K562 (cell line): ENCODE measurements around the gene ZNF581. TPM values are rescaled to one million over a fixed set of nuclear protein-coding genes. Genes with fewer than 3 reads are reported as not detected.

Source experiments
- HMG20A ChIP-seq: fragments of 450-650 bp; formaldehyde crosslinking; conservative IDR thresholded peaks from 2 replicates; pipeline ENCODE4 v1.4.0; 2020; ENCODE audit warnings: mild to moderate bottlenecking, mixed read lengths
- RBM39 ChIP-seq: fragments of 200-400 bp; formaldehyde crosslinking; optimal IDR thresholded peaks from 2 replicates; pipeline ENCODE3; 2018; ENCODE audit warnings: low read depth, low read length
- ZNF407 ChIP-seq: fragments of 450-650 bp; IDR thresholded peaks from 2 replicates; pipeline ENCODE4 v1.6.1; 2016; ENCODE audit warnings: low read depth
- ZNF551 ChIP-seq: fragments of 250-450 bp; sonication (Bioruptor Pico); IDR thresholded peaks from 2 replicates; pipeline ENCODE4 v1.5.0; 2021; ENCODE audit warnings: mild to moderate bottlenecking, moderate library complexity
- ZNF592 ChIP-seq: fragments of 450-650 bp; IDR thresholded peaks from 2 replicates; pipeline ENCODE4 v1.6.1; 2017; ENCODE audit warnings: antibody characterized with exemption, mild to moderate bottlenecking
- polyA plus RNA-seq, 8 experiments: library from polyadenylated mRNA; depleted of rRNA in 4 of 8; stranded (reverse) in 5 of 8; unstranded in 3 of 8; fragments of >200 nt; fragmentation: Nextera tagmentation in 2 of 8; fragmentation: Illumina TruSeq in 1 of 8; extraction: Ambion mirVana in 2 of 8; extraction: Trizol in 1 of 8; gene quantifications; 2 replicates each; pipeline versions ENCODE4 v1.2.1 to v1.2.3, GENCODE V29; 2011 to 2014; ENCODE audit warnings: inconsistent platforms in 1 of 8, missing spikeins in 1 of 8
- total RNA-seq, 7 experiments: library from RNA; depleted of rRNA in 6 of 7; stranded (reverse); fragments of >200 nt in 6 of 7; fragmentation: Illumina TruSeq in 2 of 7; extraction: Trizol in 2 of 7; gene quantifications; 2 replicates each; pipeline versions ENCODE4 v1.2.1 to v1.2.3, GENCODE V29; 2011 to 2021; ENCODE audit warnings: low replicate concordance in 1 of 7
- TF ChIP-seq, protein P1 (sequence below): IDR thresholded peaks from 2 replicates; pipeline ENCODE4 v1.6.1; 2012; ENCODE audit warnings: low read depth, low read length, improper control_type of control experiment, borderline replicate concordance
- TF ChIP-seq, protein P2 (sequence below): IDR thresholded peaks from 2 replicates; pipeline ENCODE4 v1.6.1; 2011; ENCODE audit warnings: borderline replicate concordance, low read depth, mild to moderate bottlenecking, moderate library complexity, low read length; ENCODE audit not compliant: insufficient read depth, poor library complexity, severe bottlenecking

The ZNF581 gene
- total and polyA plus RNA-seq, 9 of the 15 experiments (the other 6 are each of a cell fraction or from before 2014, with no cell fraction given), result 2.4 to 39.4 (median 15.4) TPM

GRCh38 chr19:55605637-55606470, 37.6 kb upstream of the ZNF581 start, which contains the start of gene ZNF865 (continued):
- TF ChIP-seq, protein P1, sequence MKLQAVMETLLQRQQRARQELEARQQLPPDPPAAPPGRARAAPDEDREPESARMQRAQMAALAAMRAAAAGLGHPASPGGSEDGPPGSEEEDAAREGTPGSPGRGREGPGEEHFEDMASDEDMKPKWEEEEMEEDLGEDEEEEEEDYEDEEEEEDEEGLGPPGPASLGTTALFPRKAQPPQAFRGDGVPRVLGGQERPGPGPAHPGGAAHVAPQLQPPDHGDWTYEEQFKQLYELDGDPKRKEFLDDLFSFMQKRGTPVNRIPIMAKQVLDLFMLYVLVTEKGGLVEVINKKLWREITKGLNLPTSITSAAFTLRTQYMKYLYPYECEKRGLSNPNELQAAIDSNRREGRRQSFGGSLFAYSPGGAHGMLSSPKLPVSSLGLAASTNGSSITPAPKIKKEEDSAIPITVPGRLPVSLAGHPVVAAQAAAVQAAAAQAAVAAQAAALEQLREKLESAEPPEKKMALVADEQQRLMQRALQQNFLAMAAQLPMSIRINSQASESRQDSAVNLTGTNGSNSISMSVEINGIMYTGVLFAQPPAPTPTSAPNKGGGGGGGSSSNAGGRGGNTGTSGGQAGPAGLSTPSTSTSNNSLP, result no peak
- TF ChIP-seq, protein P2, sequence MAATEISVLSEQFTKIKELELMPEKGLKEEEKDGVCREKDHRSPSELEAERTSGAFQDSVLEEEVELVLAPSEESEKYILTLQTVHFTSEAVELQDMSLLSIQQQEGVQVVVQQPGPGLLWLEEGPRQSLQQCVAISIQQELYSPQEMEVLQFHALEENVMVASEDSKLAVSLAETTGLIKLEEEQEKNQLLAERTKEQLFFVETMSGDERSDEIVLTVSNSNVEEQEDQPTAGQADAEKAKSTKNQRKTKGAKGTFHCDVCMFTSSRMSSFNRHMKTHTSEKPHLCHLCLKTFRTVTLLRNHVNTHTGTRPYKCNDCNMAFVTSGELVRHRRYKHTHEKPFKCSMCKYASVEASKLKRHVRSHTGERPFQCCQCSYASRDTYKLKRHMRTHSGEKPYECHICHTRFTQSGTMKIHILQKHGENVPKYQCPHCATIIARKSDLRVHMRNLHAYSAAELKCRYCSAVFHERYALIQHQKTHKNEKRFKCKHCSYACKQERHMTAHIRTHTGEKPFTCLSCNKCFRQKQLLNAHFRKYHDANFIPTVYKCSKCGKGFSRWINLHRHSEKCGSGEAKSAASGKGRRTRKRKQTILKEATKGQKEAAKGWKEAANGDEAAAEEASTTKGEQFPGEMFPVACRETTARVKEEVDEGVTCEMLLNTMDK, result peak; percentile 24
- TF ChIP-seq ZNF551 (CRISPR knock-in tag), result no peak
- no peak for TF ChIP-seq HMG20A
- no peak for TF ChIP-seq ZNF407
- TF ChIP-seq RBM39, result peak; percentile 27
- TF ChIP-seq ZNF592, result no peak
